Endothelial cell of umbilical vein (primary cell): ENCODE results near the gene SIRPG. TPM values are rescaled to one million over a fixed set of nuclear protein-coding genes. Genes with fewer than 3 reads are reported as not detected.

ENCODE experiments used
- BruUV-seq: library from RNA; stranded (reverse); fragments of 400-500 nt; replicated peaks from 2 replicates; lab custom pipeline; 2021; lab: Mats Ljungman, UMichigan
- CTCF ChIA-PET: fragments of 300-600, 350-600 bp; sonication (Branson Sonifier 250); formaldehyde crosslinking; loops from one replicate; lab custom pipeline; 2021; ENCODE audit warnings: antibody characterized with exemption, inconsistent platforms; lab: Charles Lee
- POLR2A ChIA-PET: fragments of 300-600, 350-600 bp; sonication (Branson Sonifier 250); formaldehyde crosslinking; loops from one replicate; lab custom pipeline; 2021; ENCODE audit warnings: antibody characterized with exemption, inconsistent platforms; lab: Charles Lee
- DNase-seq: peaks from one replicate; pipeline ENCODE4 v3.0.0-alpha.2; 2011; ENCODE audit warnings: low read depth, low spot score
- FAIRE-seq: peaks from 2 replicates; lab custom pipeline; 2011; peaks lifted over from hg19 to GRCh38; lab: Jason Lieb, UNC
- H2AFZ ChIP-seq: 2 replicates; pipeline ENCODE4 v1.6.0; 2012; ENCODE audit warnings: low read depth, low read length, control low read depth, inconsistent platforms
- H3K27ac ChIP-seq: 2 replicates; pipeline ENCODE4 v1.5.1; 2011; ENCODE audit warnings: low read depth, mild to moderate bottlenecking, control low read depth, low read length, moderate library complexity; ENCODE audit not compliant: insufficient read depth
- H3K27me3 ChIP-seq, 2 experiments: 2 replicates each; pipeline versions ENCODE4 v1.6.0 to v1.6.1; 2011; ENCODE audit warnings: low read length in 2 of 2, mixed read lengths in 1 of 2; ENCODE audit not compliant: control insufficient read depth in 2 of 2, insufficient read depth in 2 of 2
- H3K36me3 ChIP-seq, 2 experiments: 2 replicates in 1 of 2; 3 replicates in 1 of 2; pipeline ENCODE4 v1.5.1; 2011; ENCODE audit warnings: low read length in 2 of 2, mild to moderate bottlenecking in 1 of 2, moderate library complexity in 1 of 2; ENCODE audit not compliant: control insufficient read depth in 2 of 2, insufficient read depth in 2 of 2; ENCODE audit errors: extremely low read depth in 1 of 2
- H3K4me1 ChIP-seq: 3 replicates; pipeline ENCODE4 v1.5.1; 2011; ENCODE audit warnings: mild to moderate bottlenecking, low read length; ENCODE audit not compliant: control insufficient read depth, insufficient read depth; ENCODE audit errors: extremely low read depth
- H3K4me2 ChIP-seq: 2 replicates; pipeline ENCODE4 v1.6.1; 2011; ENCODE audit warnings: low read length, control low read depth, mixed read lengths; ENCODE audit not compliant: insufficient read depth
- H3K4me3 ChIP-seq, 3 experiments: fragments of 200-600 bp in 1 of 3; sonication (generic), shearing (Covaris generic) in 1 of 3; replicated peaks in 1 of 3; 2 replicates each; pipeline ENCODE4 v1.5.1; 2011 to 2016; ENCODE audit warnings: control low read depth in 3 of 3, low read length in 3 of 3, mild to moderate bottlenecking in 2 of 3, inconsistent platforms in 1 of 3, low read depth in 1 of 3, moderate library complexity in 1 of 3; ENCODE audit not compliant: insufficient read depth in 1 of 3
- H3K79me2 ChIP-seq: 2 replicates; pipeline ENCODE4 v1.6.0; 2012; ENCODE audit warnings: low read length, inconsistent platforms; ENCODE audit not compliant: control insufficient read depth, insufficient read depth
- H3K9ac ChIP-seq: replicated peaks from 2 replicates; pipeline ENCODE3; 2011; ENCODE audit warnings: low read length, control low read depth; ENCODE audit not compliant: insufficient read depth; ENCODE audit errors: extremely low read depth
- H3K9me1 ChIP-seq: replicated peaks from 3 replicates; pipeline ENCODE4 v1.6.0; 2011; ENCODE audit warnings: mild to moderate bottlenecking, low read length; ENCODE audit not compliant: control insufficient read depth, insufficient read depth; ENCODE audit errors: extremely low read depth
- H3K9me3 ChIP-seq: replicated peaks from 2 replicates; pipeline ENCODE4 v1.5.1; 2012; ENCODE audit warnings: low read length, inconsistent platforms; ENCODE audit not compliant: control insufficient read depth, insufficient read depth
- H4K20me1 ChIP-seq: replicated peaks from 2 replicates; pipeline ENCODE3; 2011; ENCODE audit warnings: mild to moderate bottlenecking, low read length; ENCODE audit not compliant: control insufficient read depth, insufficient read depth; ENCODE audit errors: extremely low read depth
- FOS ChIP-seq: IDR thresholded peaks from 2 replicates; pipeline ENCODE4 v1.6.1; 2011; ENCODE audit warnings: mild to moderate bottlenecking, low read length, moderate library complexity, borderline replicate concordance; ENCODE audit not compliant: insufficient read depth
- MYC ChIP-seq: IDR thresholded peaks from one replicate; pipeline ENCODE4 v1.6.1; 2011; ENCODE audit warnings: mild to moderate bottlenecking, low read depth, low read length
- POLR2AphosphoS5 ChIP-seq: IDR thresholded peaks from 2 replicates; pipeline ENCODE4 v1.6.1; 2012; ENCODE audit warnings: low read depth, mild to moderate bottlenecking, control low read depth, low read length, moderate library complexity; ENCODE audit not compliant: insufficient read depth
- dilution Hi-C: fragments of 300-500 bp; cut with MboI; formaldehyde crosslinking; loops from one replicate; pipeline ENCODE4 v1.15.0; 2019; ENCODE audit warnings: low sequenced_read_pairs; ENCODE audit not compliant: extremely low pct_ligation_motif_present
- intact Hi-C: fragments of 100-400 bp; cut with micrococcal nuclease; formaldehyde crosslinking; loops from one replicate; pipeline ENCODE4 v1.10.0; 2022
- polyA plus RNA-seq, 4 experiments: library from polyadenylated mRNA; depleted of rRNA in 3 of 4; stranded (reverse) in 3 of 4; unstranded in 1 of 4; fragments of >200 nt; gene quantifications; 2 replicates each; pipeline versions ENCODE4 v1.2.1 to v1.2.3, GENCODE V29; 2011 to 2012; ENCODE audit warnings: missing spikeins in 1 of 4
- total RNA-seq: library from RNA; stranded (reverse); gene quantifications from 2 replicates; pipeline ENCODE4 v1.2.3, GENCODE V29; 2021
- TF ChIP-seq, protein P1 (sequence below): IDR thresholded peaks from 2 replicates; pipeline ENCODE4 v1.6.1; 2011; ENCODE audit not compliant: insufficient read depth, insufficient read length

The SIRPG gene
- total and polyA plus RNA-seq, 2 donors (not counting 3 experiments of a cell fraction or from before 2014, with no cell fraction given): not detected

DNA sequence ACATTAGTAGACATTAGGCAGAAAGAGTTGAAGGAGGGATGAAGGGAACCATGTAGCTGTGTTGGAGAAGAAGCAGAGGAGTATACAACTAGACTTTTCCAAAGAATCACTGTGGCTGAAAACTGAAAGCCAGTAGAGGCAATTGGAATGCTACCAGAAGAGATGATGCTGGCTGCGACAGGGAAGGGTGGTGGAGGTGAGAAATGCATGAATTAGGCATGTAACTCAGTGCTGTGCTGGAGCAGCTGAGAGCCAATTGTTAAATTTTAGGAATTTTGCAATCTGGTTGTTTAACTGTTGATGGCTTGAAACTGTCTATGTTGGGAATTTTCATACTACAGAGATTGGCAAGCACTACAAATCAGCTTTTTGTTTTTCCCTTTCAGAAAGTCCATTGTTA lies 35.8 kb upstream of the SIRPG start:
- H3K9me3 ChIP-seq: no peaks in the 10 kb centered on the region
- no peak overlapping the region for H3K4me2 ChIP-seq
- H3K27me3 ChIP-seq: peaks cover 4 to 9% of the 10 kb centered on the region in 2 experiments
- no peaks in the 10 kb centered on the region for H3K4me1 ChIP-seq
- no peak overlapping the region for H2AFZ ChIP-seq
- H3K79me2 ChIP-seq: no peaks in the 10 kb centered on the region
- no peak overlapping the region for H3K27ac ChIP-seq
- no peak for TF ChIP-seq POLR2AphosphoS5
- no peak for TF ChIP-seq MYC
- intact Hi-C loops (no loop called here), dilution Hi-C loops (no loop called here)
- no peak overlapping the region for H3K4me3 ChIP-seq
- H4K20me1 ChIP-seq: no peaks in the 10 kb centered on the region
- no peaks in the 10 kb centered on the region for H3K36me3 ChIP-seq
- ChIA-PET POLR2A (no interaction called here), CTCF (no interaction called here)
- BruUV-seq: no TSS peak
- FAIRE-seq: no peak
- no peak overlapping the region for H3K9ac ChIP-seq
- DNase-seq: no peak
- H3K9me1 ChIP-seq: no peaks in the 10 kb centered on the region

DNA sequence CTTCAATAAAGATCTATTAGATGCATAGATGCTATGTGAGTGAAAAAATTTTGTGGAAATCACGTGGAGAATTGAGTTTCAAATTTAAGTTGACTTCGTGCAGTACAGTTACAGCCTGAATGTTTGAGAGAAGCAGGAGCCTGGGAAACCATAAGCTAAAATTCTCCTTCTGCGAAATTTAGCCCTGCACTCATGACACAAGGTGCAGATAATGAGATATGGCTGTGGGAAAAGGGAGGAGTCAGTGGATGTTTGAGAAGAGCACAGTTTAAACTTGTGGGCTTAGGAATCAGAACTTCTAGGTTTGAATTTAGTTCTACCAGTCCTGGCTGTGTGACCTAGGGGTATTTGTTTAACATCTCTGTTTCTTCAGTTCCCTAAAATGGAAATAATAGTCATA lies 32.1 kb upstream of the SIRPG start:
- CTCF ChIA-PET: no interaction called here
- no peaks in the 10 kb centered on the region for H3K79me2 ChIP-seq
- no peaks in the 10 kb centered on the region for H3K36me3 ChIP-seq
- H3K9me3 ChIP-seq: no peaks in the 10 kb centered on the region
- intact Hi-C loops: no loop called here
- FAIRE-seq (no peak), DNase-seq (no peak)
- H3K9me1 ChIP-seq: no peaks in the 10 kb centered on the region
- H2AFZ ChIP-seq: no peak overlapping the region
- dilution Hi-C loops: no loop called here
- no TSS peak for BruUV-seq
- no peaks in the 10 kb centered on the region for H3K4me1 ChIP-seq
- no peak overlapping the region for H3K4me2 ChIP-seq
- no peak overlapping the region for H3K9ac ChIP-seq
- peaks cover 10 to 17% of the 10 kb centered on the region in 2 experiments for H3K27me3 ChIP-seq
- POLR2A ChIA-PET: no interaction called here
- H4K20me1 ChIP-seq: no peaks in the 10 kb centered on the region
- H3K27ac ChIP-seq: no peak overlapping the region
- H3K4me3 ChIP-seq: no peak overlapping the region
- TF ChIP-seq, protein P1, sequence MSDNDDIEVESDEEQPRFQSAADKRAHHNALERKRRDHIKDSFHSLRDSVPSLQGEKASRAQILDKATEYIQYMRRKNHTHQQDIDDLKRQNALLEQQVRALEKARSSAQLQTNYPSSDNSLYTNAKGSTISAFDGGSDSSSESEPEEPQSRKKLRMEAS: no peak
- TF ChIP-seq POLR2AphosphoS5 (no peak), FOS (no peak)
